ENCODE results near the gene MRPL4.

DNA sequence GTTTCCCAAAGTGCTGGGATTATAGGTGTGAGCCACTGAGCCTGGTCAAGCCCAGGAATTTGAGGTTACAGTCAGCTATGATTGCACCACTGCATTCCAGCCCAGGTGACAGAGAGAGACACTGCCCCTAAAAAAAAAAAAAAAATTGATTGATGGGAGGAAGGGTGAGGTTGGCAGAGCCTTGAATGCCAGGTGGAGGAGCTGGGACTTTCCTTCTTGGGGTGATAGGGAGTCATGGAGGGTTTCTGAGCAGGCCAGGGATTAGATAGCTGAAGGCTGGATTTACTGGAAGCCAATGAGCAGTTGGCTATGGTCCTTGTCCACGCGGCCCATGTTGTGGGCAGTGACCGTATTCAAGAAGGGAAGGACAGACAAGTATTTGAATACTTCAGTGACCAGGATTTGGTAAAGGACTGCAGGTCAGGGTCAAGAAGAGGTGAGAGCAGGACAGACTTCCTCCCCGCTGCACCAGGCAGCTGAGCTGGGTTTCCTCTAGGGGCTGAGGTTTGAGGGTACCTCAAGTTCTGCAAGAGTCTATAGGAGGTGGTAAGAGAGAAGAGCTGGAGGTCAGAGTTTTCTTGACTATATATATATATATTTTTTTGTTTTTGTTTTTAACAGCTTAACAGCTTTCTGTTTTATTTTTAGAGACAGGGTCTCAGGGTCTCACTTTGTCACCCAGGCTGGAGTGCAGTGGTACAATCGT is 27.9 kb downstream of the MRPL4 start:
- TF ChIP-seq, protein P1, sequence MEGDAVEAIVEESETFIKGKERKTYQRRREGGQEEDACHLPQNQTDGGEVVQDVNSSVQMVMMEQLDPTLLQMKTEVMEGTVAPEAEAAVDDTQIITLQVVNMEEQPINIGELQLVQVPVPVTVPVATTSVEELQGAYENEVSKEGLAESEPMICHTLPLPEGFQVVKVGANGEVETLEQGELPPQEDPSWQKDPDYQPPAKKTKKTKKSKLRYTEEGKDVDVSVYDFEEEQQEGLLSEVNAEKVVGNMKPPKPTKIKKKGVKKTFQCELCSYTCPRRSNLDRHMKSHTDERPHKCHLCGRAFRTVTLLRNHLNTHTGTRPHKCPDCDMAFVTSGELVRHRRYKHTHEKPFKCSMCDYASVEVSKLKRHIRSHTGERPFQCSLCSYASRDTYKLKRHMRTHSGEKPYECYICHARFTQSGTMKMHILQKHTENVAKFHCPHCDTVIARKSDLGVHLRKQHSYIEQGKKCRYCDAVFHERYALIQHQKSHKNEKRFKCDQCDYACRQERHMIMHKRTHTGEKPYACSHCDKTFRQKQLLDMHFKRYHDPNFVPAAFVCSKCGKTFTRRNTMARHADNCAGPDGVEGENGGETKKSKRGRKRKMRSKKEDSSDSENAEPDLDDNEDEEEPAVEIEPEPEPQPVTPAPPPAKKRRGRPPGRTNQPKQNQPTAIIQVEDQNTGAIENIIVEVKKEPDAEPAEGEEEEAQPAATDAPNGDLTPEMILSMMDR (conservative IDR thresholded peaks at IDR 0.05; ENCODE audit: low read length), result no peak
- TF ChIP-seq EZH2phosphoT487 (IDR thresholded peaks at IDR 0.05; ENCODE audit: borderline replicate concordance, low read depth, low read length), result no peak
